Fibroblast of the aortic adventitia (primary cell): Measurements from ENCODE around the gene NUB1. TPM values are rescaled to one million over a fixed set of nuclear protein-coding genes. Genes with fewer than 3 reads are reported as not detected.

Source experiments
- DNase-seq: peaks from one replicate; pipeline ENCODE4 v3.0.0-alpha.2; 2010; ENCODE audit warnings: low read depth
- H3K4me3 ChIP-seq: 2 replicates; pipeline ENCODE4 v1.5.1; 2011; ENCODE audit warnings: low read depth, mild to moderate bottlenecking, control low read depth, low read length, moderate library complexity
- total RNA-seq: library from RNA; depleted of rRNA; stranded (reverse); fragments of >200 nt; gene quantifications from 2 replicates; pipeline ENCODE4 v1.2.3, GENCODE V29; 2012; ENCODE audit warnings: low replicate concordance
- TF ChIP-seq, protein P1 (sequence below): IDR thresholded peaks from 2 replicates; pipeline ENCODE4 v1.5.1; 2011; ENCODE audit warnings: mild to moderate bottlenecking, low read length, control low read depth, inconsistent platforms; ENCODE audit not compliant: insufficient read depth

NUB1 gene
- total RNA-seq, 1 donor, result 46.5 TPM

DNA sequence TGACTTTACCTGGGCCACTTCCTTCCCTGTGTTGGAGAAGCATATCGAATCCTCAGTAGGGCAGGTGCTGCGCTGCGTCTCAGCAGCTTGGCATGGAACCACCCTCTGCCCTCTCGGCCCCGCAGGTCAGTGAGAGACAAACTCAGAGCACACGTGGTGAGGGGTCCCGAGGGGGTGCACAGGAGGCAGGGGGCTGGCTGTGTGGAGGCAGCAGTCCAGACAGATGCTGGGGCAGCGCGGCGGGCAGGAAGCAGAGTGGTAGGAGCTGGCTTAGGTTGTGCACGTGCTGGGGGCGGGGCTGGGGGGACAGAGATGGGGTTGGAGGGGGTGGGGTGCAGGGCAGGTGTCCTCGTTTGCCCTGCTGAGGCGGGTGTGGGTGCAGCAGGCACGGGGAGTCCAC, 33.1 kb downstream of the NUB1 start:
- TF ChIP-seq, protein P1, sequence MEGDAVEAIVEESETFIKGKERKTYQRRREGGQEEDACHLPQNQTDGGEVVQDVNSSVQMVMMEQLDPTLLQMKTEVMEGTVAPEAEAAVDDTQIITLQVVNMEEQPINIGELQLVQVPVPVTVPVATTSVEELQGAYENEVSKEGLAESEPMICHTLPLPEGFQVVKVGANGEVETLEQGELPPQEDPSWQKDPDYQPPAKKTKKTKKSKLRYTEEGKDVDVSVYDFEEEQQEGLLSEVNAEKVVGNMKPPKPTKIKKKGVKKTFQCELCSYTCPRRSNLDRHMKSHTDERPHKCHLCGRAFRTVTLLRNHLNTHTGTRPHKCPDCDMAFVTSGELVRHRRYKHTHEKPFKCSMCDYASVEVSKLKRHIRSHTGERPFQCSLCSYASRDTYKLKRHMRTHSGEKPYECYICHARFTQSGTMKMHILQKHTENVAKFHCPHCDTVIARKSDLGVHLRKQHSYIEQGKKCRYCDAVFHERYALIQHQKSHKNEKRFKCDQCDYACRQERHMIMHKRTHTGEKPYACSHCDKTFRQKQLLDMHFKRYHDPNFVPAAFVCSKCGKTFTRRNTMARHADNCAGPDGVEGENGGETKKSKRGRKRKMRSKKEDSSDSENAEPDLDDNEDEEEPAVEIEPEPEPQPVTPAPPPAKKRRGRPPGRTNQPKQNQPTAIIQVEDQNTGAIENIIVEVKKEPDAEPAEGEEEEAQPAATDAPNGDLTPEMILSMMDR, result no peak
- no peak overlapping the region for H3K4me3 ChIP-seq
- DNase-seq, result no peak

GRCh38 chr7:151375530-151376217, 34.1 kb downstream of the NUB1 start:
- TF ChIP-seq, protein P1, result no peak
- DNase-seq, result no peak
- H3K4me3 ChIP-seq, result no peak overlapping the region

DNA sequence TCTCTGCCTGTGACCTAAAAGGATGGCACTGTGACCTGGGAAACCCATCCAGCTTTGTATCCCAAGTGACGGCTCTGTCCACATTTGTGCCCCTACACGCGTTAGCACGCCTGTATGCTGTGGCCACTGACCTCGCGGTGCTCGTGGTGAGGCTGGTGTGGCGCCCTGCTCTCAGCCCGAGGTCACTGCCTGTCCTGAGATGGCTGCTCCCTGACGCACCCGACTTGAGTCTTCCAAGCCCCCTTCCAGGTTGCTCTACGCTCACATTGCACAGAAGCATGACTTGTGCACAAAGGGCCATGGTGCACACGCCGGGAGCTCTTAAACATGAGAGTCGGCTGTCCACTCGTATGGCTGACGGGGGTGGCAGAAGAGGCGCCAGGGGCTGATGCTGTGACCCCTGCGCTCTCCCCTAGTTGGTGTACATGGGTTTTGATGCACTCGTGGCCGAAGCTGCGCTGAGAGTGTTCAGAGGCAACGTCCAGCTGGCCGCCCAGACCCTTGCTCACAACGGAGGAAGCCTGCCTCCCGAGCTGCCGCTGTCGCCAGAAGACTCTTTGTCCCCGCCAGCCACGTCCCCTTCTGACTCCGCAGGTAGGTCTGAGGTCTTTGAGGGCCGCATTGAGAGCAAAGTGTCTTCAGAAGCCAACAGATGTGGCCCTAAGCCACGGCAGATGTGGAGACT, 34.7 kb downstream of the NUB1 start:
- H3K4me3 ChIP-seq, result no peak overlapping the region
- DNase-seq, result no peak
- TF ChIP-seq, protein P1, result no peak

- DNase-seq, result no peak
- H3K4me3 ChIP-seq, result no peak overlapping the region
- TF ChIP-seq, protein P1, result no peak
Measured at GRCh38 chr7:151377406-151377805, 35.8 kb downstream of the NUB1 start.

- TF ChIP-seq, protein P1, result no peak
- no peak for DNase-seq
- no peak overlapping the region for H3K4me3 ChIP-seq
Measured at GRCh38 chr7:151378011-151378410, 36.4 kb downstream of the NUB1 start.

DNA sequence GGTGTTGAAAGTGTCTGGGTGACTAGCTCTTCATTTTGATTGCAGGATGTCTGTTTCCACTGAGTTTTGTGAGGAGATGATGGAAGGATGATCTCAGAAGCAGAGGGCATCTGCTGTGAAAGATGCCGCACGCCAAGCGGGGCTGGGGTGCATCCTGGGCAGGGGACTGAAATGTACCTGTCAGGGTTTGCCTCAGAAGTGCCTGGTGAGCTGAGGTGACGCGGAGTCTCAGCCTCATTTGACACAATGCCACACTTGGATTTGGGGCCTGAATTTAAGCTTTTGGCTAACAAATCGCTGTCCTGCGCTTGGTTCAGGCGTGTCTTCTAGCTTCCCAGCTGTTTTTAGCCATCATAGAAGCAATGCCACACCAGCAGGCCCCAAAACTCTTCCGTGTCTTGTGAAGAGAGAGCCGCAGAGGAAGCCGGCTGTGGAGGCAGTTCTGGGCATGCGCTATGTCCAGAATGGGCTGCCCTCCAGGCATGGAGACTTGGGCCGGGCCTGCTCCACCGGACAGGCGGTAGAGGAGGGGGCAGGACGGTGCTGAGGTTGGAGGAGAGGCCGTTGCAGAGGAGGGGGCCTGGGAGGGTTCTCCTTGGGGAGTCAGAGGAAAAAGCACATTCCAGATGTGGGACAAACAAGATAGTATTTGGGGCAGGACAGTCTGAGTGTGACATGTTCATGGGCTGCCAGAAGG, 37.0 kb downstream of the NUB1 start:
- DNase-seq, result no peak
- TF ChIP-seq, protein P1, result no peak
- H3K4me3 ChIP-seq, result no peak overlapping the region
